Endometrial microvascular endothelial cells (primary cell): Measurements from ENCODE around the gene CHL1. TPM values are rescaled to one million over a fixed set of nuclear protein-coding genes. Genes with fewer than 3 reads are reported as not detected.

Experiments used
- in situ Hi-C: cut with HindIII; loops from 2 replicates; pipeline ENCODE4 v1.10.0; 2017; ENCODE audit warnings: low sequenced_read_pairs, low pct_unique_long_range_greater_than_20kb; ENCODE audit errors: inconsistent ontology term
- total RNA-seq: library from RNA; depleted of rRNA; stranded (reverse); fragments of >200 nt; gene quantifications from one replicate; pipeline ENCODE4 v1.2.3, GENCODE V29; 2015; ENCODE audit errors: inconsistent ontology term

The CHL1 gene
- total RNA-seq, 1 donor from 2014 or later: not detected

DNA sequence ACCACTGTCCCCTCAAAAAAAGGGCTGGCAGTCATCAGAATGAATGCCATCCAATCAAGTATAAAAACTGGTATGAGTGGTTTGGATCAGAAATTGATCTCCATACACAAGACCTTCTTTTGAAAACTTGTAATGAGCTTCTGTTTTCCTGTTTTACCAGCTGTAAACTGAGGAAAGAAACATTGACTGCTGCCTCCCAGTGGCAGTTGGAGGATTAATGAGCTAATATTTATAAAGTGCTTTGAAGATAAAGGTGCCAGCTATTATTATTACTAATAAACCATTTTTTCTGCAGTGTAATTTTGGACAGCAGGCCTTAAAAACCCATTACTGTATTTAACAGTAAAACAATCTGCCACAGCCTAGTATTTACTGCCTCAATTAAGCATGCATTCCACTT lies 11.4 kb downstream of the CHL1 start:
- in situ Hi-C loops: no loop called here

DNA sequence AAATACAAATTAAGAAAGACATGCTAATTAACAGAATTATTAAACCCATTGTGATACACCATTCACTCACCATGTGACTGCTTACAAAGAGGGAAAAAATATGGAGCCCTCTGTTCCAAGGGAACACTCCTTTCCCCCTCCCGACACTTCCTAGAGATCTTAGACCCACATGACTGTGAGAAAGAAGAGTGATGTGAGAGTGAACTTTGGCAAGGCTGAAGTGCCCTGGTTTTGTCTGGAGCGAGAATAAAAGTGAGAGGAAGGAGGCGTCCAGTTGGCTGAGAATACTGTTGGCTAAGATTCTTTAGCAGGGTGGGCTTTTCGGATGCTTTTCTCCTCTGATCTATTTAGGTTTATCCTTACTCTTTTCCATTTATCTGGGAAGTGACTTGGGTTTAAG lies 14.1 kb downstream of the CHL1 start:
- in situ Hi-C loops: no loop called here

DNA sequence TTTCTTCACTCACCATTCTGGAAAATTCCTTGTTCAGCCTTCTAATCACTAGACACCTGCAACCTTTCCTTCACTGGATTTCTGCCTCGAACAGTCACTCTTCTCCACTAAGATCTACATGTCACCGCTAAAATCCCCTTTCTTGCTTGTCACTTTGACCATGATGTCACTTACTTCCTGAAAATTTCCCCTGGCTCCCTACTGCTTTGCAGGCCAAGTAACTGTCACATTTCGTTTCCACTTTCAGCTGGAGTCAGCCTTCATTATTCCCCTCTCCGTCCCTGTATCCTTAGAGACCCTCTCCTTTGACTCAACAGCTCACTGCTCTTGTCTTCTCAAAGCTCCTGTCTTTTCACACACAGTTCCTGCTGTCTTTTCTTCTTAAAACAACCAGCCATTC lies 15.9 kb downstream of the CHL1 start:
- in situ Hi-C loops: no loop called here

DNA sequence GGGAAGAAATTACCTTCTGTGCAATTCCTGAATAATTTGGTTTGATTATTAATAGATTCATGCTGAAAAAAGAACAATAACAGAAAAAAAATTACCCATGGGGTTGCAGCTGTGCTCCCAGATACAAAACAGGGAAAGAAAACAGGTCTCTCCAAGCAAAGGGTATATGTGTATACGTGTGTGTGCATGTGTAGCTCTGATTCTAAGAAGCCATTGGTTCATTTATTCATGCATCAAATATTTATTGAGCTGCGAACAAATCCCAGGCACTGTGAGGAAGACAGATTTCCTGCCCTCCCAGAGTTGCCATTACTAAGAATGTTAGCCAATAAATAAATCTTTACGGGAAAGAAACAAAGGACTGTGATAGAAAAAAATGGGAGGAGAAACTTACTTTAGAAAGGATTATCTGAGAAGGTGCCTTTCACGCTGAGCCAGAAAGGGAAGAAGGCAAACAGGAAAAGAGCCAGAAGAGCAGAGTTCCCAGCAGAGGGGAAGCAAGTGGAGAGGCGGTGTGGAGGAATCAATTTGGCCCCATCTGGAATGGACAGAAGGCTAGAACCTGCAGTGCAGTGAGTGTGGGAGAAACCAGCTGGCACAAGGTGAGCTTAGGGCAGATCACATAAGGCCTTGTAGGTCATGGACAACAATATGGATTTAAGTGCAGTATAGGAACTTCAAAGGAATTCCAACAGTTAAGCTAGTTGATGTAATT lies 20.7 kb downstream of the CHL1 start:
- in situ Hi-C loops: no loop called here

DNA sequence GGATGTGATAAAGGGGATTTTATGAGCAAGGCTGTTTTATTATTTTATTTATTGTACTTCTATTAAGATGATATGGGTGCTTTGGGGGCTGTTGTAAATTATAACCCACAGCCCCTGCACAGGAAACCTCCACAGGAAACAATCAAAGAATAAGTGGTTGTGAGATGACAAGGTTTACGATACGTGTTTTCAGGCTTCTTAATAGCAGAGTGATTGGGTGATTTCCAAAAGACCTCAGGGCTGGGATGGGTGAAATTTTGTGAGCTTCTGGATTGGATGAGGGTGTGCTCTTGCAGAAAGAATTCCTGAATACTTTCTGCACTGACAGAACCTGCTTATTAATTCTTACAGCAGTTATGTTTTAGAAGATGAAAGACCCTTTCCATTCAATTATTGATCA lies 21.4 kb downstream of the CHL1 start:
- in situ Hi-C loops: no loop called here

DNA sequence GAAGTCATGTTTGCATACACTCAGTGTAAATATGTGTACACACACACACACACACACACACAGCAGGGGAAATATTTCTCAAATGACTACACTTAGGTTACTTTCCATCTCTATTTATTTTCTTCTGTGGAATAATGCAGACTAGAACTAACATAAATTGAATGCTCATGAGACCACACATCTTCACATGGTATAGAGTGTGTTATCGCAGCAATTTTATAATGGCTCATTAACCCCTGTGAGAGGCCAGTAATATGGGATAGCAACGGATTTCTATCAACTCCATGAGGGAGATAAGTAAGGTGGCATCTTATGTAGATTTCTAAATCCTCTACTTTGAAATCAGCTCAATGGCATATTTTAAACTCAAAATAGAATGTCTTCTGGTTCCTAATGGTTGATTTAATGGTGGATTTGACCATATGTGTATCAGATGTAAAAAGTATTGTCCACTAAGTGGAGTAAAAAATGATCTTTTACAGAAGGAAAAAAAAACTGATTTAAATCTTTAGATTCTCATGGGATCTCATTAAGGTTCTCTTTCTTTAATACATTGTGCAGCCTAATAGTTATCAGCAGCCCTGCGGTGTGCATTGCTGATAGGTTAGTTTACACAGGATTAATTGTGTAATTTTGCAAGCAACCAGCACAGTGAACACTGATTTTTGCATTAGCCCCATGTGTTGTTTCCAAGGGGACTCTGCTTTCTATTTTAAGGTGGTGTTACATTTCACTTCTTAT lies 32.0 kb downstream of the CHL1 start:
- in situ Hi-C loops: no loop called here

DNA sequence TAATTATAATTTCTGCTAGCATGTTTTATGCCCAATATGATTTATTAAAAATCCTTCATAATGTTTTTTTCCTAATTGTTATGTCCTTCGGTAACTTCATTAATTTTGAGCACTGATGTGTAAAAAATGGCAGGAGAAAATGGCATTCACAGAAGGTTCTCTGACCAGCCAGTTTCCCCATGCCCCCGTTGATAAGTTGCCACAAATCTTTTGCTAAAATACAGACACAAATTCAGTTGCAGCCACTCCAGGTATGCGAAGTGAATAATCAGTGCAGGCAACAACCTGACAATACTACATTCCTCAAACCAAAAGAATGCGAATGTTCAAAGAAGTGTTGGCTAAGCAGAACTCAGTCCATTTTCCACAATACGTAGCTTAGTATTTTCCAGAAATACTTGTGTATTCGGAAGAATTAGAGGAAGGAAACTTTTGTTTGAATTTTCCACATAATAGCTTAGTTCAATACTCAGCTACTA lies 32.7 kb downstream of the CHL1 start:
- in situ Hi-C loops: no loop called here

DNA sequence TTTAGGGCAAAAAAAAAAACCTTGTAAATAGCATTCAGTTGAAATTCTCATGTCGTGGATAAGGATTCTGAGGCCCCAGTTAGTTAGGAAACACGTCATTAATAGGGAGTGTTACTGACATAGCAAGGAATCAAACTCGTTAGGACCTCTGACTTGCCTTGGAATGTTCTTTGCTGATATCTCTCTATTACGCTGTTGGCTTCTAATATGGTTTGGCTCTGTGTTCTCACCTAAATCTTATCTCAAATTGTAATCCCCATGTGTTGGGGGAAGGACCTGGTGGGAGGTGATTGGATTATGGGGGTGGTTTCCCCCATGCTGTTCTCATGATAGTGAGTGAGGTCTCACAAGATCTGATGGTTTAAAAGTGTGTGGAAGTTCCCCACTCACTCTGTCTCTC lies 40.3 kb downstream of the CHL1 start:
- in situ Hi-C loops: no loop called here

DNA sequence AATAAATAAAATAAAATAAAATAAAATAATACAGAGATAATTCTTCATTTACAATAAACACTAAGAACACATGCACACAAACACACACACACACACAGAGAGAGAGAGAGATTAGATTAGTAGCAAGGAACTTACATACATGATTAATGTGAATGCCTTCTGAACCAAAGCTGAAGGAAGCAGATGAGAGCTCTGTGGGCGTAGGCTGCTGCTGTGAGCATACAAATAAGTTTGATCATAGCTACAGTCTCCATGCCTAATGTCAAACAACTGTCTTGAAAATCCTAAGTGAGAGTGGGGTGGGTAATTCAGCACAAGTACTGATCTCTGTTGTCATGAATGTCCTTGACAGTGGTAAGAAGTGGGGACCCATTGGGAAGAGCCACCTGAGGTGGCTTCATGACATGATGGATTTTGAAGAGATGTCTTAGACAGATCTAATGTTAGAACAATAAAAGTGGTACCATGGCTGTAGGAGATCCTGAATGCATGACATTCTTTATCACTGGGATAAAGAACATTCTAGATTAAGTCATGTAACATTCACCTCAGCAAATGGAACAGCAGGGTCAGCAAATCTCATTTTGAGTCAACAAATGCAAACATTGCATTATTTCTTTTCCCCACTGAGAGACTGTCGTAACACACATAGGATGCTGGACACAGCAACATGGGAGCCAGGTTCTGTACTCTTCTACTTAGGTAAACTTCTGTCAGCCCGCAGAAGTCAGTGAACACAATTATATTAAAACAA lies 46.2 kb downstream of the CHL1 start:
- in situ Hi-C loops: no loop called here

DNA sequence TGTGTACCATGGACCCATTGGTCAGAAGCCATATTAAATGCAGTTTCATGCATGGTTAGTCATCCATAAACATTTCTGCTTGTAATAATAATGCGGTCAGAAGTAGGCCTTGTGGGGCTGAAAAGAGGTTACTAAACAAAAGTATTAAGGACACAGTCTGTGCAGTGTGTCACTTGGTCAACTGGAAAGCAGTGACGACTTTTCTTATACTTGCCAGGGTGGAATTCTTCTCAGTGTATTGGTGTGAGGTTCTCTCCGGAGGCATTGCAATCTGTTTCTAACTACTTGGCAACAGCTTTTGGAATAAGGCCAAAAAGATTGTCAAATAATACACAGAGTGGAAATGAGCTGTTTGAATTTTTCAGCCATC lies 46.8 kb downstream of the CHL1 start:
- in situ Hi-C loops: no loop called here

DNA sequence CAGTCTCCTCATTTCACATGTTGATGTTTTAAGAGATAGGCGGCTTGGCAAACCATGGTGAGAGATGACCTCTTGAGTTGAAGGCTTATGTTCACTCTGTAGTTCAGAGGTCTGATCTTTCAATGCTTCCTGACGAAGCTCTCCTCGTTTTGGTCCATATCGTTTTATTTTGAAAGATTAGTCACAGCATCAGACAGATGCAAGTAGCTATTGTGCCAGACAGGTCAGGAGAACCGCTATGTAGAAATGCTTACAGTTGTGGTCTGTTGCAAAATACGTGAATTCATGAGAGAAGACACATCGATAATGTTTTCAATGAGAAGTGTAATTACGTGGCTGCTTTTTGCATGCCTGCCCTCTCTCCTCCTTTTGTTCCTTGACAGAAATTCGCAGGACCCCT lies 47.5 kb downstream of the CHL1 start:
- in situ Hi-C loops: no loop called here

DNA sequence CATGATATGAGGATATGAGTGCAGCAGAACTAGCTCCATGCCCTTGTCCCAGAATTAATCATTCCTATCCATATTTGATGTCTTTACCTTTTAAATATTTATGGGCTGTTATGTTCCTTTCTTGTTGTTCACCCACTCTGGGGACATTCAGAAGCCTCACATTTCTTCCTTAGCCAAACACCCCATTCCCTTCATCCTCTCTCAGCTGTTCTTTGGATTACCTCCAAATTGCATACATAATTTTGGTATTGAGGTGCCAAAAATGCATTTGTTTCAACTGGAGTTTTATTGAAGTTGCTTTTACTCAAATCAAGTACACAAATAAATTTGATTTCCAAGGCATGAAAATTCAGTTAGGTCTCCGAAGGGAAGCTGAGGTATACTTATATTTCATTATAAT lies 51.4 kb downstream of the CHL1 start:
- in situ Hi-C loops: no loop called here

DNA sequence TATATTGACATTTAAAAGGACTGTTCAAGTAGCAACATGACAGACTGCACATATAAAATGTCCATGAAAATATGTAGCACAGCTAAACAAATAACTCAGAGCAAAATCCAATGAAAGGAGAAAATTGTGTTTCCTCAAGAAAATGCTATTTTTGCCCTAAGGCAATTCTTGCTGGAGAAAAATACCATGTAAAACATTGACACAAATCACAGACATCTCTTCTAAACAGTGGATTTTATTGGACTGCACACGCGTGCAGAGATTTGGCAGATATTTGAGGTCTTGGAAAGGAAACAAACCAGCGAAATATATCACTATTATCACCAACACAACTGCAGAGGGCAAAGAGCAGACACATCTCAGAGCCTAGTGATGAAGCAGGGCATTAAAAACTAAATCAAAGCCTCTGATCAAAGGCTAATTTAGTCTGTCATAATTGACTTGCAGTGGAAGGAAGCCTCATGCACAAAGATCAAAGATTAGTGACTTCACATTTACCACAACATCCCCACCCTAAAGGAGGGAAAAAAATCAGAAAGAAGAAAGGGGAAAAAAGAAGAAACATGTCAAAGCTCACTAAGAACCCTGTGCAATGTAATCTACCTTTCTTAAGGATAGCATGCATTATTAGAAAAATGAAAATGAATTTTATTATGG lies 52.4 kb downstream of the CHL1 start:
- in situ Hi-C loops: no loop called here

DNA sequence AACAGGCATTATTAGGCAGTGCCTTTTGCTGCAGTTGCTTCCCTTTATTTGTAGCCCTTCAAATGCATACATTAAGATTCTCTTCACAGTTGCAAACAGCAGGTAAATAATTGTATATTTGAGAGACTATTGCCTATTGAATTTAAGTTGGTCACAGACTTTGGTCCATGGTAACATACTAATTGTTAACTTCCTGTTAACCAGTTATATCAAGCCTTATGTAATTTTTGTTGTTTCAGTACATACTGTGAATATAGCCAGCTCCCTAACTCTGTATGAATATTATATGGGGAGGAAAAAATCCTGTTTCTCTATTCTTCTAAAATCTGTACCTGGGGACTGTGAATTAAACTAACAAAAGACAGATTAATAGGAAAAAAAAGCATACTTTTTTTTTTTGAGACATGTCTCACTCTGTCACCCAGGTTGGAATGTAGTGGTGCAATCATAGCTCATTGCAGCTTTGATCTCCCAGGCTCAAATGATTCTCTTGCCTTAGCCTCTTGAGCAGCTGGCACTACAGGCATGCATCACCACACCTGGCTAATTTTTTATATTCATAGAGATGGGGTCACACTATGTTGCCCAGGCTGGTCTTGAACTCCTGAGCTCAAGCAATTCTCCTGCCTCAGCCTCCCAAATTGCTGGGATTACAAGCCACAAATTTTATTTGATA lies 53.2 kb downstream of the CHL1 start:
- in situ Hi-C loops: no loop called here

DNA sequence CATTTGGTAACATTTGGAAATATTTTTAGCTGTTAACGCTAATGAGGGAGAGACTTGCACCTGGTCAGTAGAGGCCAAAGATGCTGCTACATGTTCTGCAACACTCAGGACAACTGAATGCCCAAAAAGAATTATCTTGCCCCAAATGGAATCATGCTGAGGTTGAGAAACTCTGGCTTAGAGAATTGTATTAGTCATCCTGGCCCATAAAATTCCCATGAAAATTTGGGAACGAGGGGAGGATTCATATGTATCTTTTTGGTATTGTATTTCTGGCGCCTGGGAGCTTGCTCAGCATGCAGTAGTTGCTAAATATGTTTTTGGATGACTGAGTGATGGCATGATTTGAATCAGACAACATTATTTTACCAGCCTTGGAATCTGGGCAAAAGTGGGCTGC lies 59.9 kb downstream of the CHL1 start:
- in situ Hi-C loops: no loop called here

DNA sequence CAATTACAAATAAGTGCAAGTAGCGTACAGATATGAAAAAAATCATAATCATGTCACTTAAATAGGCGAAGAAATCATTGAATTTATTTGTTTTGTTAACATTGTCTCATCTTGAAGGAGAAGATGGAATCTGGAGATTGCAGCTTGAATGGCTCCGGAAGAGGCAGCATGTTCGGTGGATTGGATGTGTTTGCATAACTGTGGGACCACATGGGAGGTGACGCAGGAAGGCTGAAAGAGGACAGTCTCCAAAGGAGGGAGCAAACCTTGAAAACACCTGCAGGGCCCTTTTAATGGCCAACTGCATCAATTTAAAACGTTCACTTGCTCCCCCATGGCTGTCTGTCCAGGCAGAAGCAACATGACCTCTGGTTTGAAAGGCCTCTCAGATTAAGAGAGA lies 61.3 kb downstream of the CHL1 start:
- in situ Hi-C loops: no loop called here

DNA sequence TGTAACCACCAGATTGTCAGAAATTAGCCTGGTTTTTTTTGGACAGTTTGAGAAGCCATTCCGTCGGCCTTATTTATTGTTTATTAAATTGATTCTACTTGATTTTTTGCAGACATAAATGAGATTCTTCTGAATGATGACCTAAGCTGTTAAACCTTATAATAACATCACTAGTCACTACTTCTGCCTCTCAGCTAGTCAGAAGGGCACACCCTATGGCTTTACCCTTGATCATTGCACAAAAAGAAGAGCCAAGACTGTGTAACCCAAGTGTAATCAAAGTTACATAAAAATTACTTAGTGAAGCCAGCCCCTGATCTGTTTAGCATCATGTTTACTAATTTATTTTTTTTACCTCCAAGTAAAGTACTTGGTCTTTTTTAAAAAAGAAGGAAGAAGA lies 64.3 kb downstream of the CHL1 start:
- in situ Hi-C loops: no loop called here

DNA sequence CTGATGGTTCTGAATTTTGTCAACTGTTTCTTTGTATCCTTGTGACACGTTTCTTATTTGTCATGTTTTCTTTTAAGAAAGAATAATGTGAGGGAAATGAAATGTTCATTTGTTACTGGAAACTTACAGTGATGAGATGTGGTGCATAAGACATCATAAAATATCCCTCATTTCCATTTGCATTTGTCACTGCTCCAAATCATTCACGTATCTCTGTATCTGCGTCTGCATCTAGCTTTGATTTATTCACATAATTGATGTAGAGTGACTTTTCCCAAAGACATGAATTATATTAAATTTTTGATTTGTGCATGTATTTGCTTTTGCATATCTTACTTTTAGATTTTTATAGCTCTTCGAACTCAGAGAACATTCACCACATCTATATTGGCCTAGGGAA lies 66.8 kb downstream of the CHL1 start:
- in situ Hi-C loops: no loop called here
